K562 (cell line): ENCODE data around the gene KCNG1. TPM values are rescaled to one million over a fixed set of nuclear protein-coding genes. Genes with fewer than 3 reads are reported as not detected.

Source experiments
- ATF1 ChIP-seq, 2 experiments: fragments of 450-650 bp in 1 of 2; IDR thresholded peaks; 2 replicates each; pipeline ENCODE4 v1.6.1; 2016; ENCODE audit warnings: missing compliant biosample characterization in 1 of 2, missing genetic modification characterization in 1 of 2
- BCOR ChIP-seq: fragments of 450-650 bp; IDR thresholded peaks from 2 replicates; pipeline ENCODE4 v1.6.1; 2016
- BDP1 ChIP-seq: IDR thresholded peaks from 3 replicates; pipeline ENCODE4 v1.6.1; 2011; ENCODE audit not compliant: insufficient read length, insufficient read depth
- CHD2 ChIP-seq: IDR thresholded peaks from 2 replicates; pipeline ENCODE4 v1.6.1; 2011; ENCODE audit warnings: low read depth, low read length
- GATAD2A ChIP-seq: fragments of 450-650 bp; IDR thresholded peaks from 2 replicates; pipeline ENCODE4 v1.6.1; 2017
- GATAD2B ChIP-seq: fragments of 450-650 bp; IDR thresholded peaks from 2 replicates; pipeline ENCODE4 v1.6.1; 2017; ENCODE audit warnings: mild to moderate bottlenecking, borderline replicate concordance
- HNRNPLL ChIP-seq: fragments of 200-400 bp; formaldehyde crosslinking; IDR thresholded peaks from 2 replicates; pipeline ENCODE4 v1.6.1; 2017; ENCODE audit warnings: low read length, low read depth, mild to moderate bottlenecking; ENCODE audit not compliant: poor library complexity, severe bottlenecking
- NFE2 ChIP-seq: IDR thresholded peaks from 2 replicates; pipeline ENCODE4 v1.6.1; 2014; ENCODE audit warnings: antibody characterized with exemption, low read depth
- PURB ChIP-seq: sonication (generic); formaldehyde crosslinking; IDR thresholded peaks from 2 replicates; pipeline ENCODE4 v1.9.0; 2021; ENCODE audit warnings: low read depth, mild to moderate bottlenecking, missing genetic modification reagents
- SNRNP70 ChIP-seq: fragments of 200-400 bp; formaldehyde crosslinking; optimal IDR thresholded peaks from 2 replicates; pipeline ENCODE3; 2017; ENCODE audit warnings: low read depth, low read length
- SOX6 ChIP-seq: fragments of 450-650 bp; IDR thresholded peaks from 2 replicates; pipeline ENCODE4 v1.6.1; 2014; ENCODE audit warnings: mild to moderate bottlenecking
- TAF9B ChIP-seq: fragments of 450-650 bp; IDR thresholded peaks from 2 replicates; pipeline ENCODE4 v1.6.1; 2018; ENCODE audit warnings: mild to moderate bottlenecking; ENCODE audit not compliant: partially characterized antibody
- TEAD1 ChIP-seq, 2 experiments: fragments of 450-650 bp in 1 of 2; sonication (generic) in 1 of 2; formaldehyde crosslinking; IDR thresholded peaks; 2 replicates each; pipeline versions ENCODE4 v1.4.0 to v1.8.0; 2020 to 2022; ENCODE audit warnings: mild to moderate bottlenecking in 2 of 2, missing genetic modification reagents in 1 of 2
- polyA plus RNA-seq, 8 experiments: library from polyadenylated mRNA; depleted of rRNA in 4 of 8; stranded (reverse) in 5 of 8; unstranded in 3 of 8; fragments of >200 nt; fragmentation: Nextera tagmentation in 2 of 8; fragmentation: Illumina TruSeq in 1 of 8; extraction: Ambion mirVana in 2 of 8; extraction: Trizol in 1 of 8; gene quantifications; 2 replicates each; pipeline versions ENCODE4 v1.2.1 to v1.2.3, GENCODE V29; 2011 to 2014; ENCODE audit warnings: inconsistent platforms in 1 of 8, missing spikeins in 1 of 8
- total RNA-seq, 7 experiments: library from RNA; depleted of rRNA in 6 of 7; stranded (reverse); fragments of >200 nt in 6 of 7; fragmentation: Illumina TruSeq in 2 of 7; extraction: Trizol in 2 of 7; gene quantifications; 2 replicates each; pipeline versions ENCODE4 v1.2.1 to v1.2.3, GENCODE V29; 2011 to 2021; ENCODE audit warnings: low replicate concordance in 1 of 7
- TF ChIP-seq, protein P1 (sequence below): sonication (generic); formaldehyde crosslinking; IDR thresholded peaks from 2 replicates; pipeline ENCODE4 v1.8.0; 2022; ENCODE audit warnings: missing genetic modification reagents, mild to moderate bottlenecking, moderate library complexity, borderline replicate concordance
- TF ChIP-seq, protein P2 (sequence below): sonication (generic); IDR thresholded peaks from 2 replicates; pipeline ENCODE4 v1.6.1; 2016
- TF ChIP-seq, protein P3 (sequence below): sonication (generic); formaldehyde crosslinking; IDR thresholded peaks from 2 replicates; pipeline ENCODE4 v1.8.0; 2022; ENCODE audit warnings: mild to moderate bottlenecking, missing genetic modification reagents
- TF ChIP-seq, protein P4 (sequence below), 2 experiments: fragments of 450-650 bp; conservative IDR thresholded peaks; 2 replicates each; pipeline ENCODE4 v1.6.1; 2017; ENCODE audit warnings: mild to moderate bottlenecking in 2 of 2, moderate library complexity in 2 of 2

The KCNG1 gene
- total and polyA plus RNA-seq, 9 of the 15 experiments (the other 6 are each of a cell fraction or from before 2014, with no cell fraction given): 0.06 to 1.5 (median 0.22) TPM; not detected in 2

DNA sequence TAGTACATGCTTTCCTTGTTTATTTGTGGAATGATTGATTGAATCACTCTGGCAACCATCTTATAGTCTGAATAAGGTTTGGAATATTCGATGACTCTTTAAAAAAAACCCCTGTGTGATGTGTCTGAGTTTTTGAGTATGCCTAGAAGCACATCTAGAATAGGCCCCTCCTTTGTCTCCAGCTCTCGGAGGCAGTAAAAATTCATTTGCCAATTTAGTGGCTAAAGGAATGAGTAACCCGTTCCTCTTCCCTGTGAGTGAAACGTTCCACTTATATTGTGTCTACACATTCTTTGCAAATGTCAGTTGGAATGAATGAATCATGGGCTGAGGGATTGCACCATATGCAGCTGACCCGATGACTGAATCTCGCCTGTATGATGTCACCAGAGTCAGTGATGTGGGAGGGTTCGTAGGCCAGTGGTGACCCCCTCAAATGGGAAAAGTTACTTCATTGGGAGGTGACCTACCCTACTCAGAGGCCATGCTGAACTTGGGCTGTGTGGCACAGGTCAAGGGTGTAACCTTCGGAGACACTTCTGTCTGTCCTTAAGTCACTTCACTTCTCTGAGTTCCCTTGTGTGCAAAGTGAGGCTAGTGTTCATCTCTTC is 42.7 kb downstream of the KCNG1 start (continued):
- TF ChIP-seq, protein P1, sequence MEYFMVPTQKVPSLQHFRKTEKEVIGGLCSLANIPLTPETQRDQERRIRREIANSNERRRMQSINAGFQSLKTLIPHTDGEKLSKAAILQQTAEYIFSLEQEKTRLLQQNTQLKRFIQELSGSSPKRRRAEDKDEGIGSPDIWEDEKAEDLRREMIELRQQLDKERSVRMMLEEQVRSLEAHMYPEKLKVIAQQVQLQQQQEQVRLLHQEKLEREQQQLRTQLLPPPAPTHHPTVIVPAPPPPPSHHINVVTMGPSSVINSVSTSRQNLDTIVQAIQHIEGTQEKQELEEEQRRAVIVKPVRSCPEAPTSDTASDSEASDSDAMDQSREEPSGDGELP: peak; percentile 49
- TF ChIP-seq, protein P2, sequence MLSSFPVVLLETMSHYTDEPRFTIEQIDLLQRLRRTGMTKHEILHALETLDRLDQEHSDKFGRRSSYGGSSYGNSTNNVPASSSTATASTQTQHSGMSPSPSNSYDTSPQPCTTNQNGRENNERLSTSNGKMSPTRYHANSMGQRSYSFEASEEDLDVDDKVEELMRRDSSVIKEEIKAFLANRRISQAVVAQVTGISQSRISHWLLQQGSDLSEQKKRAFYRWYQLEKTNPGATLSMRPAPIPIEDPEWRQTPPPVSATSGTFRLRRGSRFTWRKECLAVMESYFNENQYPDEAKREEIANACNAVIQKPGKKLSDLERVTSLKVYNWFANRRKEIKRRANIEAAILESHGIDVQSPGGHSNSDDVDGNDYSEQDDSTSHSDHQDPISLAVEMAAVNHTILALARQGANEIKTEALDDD: no peak
- TF ChIP-seq ATF1 (CRISPR knock-in tag; IDR thresholded peaks at IDR 0.05) (no peak), ATF1 (tag; IDR thresholded peaks at IDR 0.05) (peak; percentile 41; the same call in 1 of the 2 replicates), BCOR (no peak), TAF9B (peak; percentile 41), GATAD2B (no peak), CHD2 (no peak), NFE2 (no peak), GATAD2A (no peak), SOX6 (no peak), BDP1 (no peak), HNRNPLL (no peak), PURB (CRISPR knock-in tag) (no peak), SNRNP70 (no peak), TEAD1 (CRISPR knock-in tag; IDR thresholded peaks at IDR 0.05) (peak in 1 of 2 experiments; percentile 29; a peak in 1 of 4 replicates)
- TF ChIP-seq, protein P3, sequence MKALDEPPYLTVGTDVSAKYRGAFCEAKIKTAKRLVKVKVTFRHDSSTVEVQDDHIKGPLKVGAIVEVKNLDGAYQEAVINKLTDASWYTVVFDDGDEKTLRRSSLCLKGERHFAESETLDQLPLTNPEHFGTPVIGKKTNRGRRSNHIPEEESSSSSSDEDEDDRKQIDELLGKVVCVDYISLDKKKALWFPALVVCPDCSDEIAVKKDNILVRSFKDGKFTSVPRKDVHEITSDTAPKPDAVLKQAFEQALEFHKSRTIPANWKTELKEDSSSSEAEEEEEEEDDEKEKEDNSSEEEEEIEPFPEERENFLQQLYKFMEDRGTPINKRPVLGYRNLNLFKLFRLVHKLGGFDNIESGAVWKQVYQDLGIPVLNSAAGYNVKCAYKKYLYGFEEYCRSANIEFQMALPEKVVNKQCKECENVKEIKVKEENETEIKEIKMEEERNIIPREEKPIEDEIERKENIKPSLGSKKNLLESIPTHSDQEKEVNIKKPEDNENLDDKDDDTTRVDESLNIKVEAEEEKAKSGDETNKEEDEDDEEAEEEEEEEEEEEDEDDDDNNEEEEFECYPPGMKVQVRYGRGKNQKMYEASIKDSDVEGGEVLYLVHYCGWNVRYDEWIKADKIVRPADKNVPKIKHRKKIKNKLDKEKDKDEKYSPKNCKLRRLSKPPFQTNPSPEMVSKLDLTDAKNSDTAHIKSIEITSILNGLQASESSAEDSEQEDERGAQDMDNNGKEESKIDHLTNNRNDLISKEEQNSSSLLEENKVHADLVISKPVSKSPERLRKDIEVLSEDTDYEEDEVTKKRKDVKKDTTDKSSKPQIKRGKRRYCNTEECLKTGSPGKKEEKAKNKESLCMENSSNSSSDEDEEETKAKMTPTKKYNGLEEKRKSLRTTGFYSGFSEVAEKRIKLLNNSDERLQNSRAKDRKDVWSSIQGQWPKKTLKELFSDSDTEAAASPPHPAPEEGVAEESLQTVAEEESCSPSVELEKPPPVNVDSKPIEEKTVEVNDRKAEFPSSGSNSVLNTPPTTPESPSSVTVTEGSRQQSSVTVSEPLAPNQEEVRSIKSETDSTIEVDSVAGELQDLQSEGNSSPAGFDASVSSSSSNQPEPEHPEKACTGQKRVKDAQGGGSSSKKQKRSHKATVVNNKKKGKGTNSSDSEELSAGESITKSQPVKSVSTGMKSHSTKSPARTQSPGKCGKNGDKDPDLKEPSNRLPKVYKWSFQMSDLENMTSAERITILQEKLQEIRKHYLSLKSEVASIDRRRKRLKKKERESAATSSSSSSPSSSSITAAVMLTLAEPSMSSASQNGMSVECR (CRISPR knock-in tag): no peak
- TF ChIP-seq, protein P4, sequence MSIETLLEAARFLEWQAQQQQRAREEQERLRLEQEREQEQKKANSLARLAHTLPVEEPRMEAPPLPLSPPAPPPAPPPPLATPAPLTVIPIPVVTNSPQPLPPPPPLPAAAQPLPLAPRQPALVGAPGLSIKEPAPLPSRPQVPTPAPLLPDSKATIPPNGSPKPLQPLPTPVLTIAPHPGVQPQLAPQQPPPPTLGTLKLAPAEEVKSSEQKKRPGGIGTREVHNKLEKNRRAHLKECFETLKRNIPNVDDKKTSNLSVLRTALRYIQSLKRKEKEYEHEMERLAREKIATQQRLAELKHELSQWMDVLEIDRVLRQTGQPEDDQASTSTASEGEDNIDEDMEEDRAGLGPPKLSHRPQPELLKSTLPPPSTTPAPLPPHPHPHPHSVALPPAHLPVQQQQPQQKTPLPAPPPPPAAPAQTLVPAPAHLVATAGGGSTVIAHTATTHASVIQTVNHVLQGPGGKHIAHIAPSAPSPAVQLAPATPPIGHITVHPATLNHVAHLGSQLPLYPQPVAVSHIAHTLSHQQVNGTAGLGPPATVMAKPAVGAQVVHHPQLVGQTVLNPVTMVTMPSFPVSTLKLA (conservative IDR thresholded peaks at IDR 0.05): no peak
